CD4-positive, alpha-beta T cell treated with Interleukin-15 for 4 hours (primary cell): ENCODE data around the gene CFH.
"Not testable (repeated sequence)": the region's sequence is repeated elsewhere in the genome, so short reads cannot be mapped to it uniquely, and the experiment has no call there.

Experiments
- DNase-seq: peaks from one replicate; pipeline ENCODE4 v3.0.0-alpha.2; 2020; ENCODE audit warnings: low spot score

The CFH gene

DNA sequence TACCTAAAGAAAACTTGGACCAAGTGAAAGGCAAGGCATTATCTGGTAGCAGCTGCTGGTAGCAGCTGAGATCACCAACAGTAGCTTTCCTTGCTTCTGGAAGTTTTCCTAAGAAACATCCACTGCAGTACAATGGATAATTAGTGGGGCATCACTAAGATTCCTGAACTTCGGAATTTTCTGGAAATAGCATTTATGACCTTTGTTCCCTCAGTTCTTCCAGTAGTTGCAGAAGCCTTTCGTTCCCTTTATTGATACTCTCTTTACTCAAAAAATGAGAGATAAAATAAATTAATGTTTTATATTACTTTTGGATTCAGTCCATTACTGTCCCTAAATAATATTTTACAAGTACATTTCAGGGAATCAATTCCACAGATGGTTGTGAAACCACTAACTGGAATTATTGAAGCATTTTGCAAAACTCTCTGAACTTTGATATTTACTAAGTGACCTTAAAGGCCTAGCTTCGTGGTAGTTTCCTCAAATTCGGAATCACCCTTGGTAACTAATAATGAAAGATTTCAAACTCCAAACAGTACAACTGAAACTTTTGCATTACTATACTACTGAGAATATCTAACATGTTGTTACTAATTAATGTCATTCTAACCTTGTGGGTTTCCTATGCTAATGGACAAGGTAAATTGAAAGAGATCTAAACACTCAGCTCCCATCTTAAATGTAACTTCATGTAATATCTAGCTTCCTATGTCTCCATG, 113.3 kb downstream of the CFH start:
- not testable (repeated sequence) for DNase-seq

DNA sequence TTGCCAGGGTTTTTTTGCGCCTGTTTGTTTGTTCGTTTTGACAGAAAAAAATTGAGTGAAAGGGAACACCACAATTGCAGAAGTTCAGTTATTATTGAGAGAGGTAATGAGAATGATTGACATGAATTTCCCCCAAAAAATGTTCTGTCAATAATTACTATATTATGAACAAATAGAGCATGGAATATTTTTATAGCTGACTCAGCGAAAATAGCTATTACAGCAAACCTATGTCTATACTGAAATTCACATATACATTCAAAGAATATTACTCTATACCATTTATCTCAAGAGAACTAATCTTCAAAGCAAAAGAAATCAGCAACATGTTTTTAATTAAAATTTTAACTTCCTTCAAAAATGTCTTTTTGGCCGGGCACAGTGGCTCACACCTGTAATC, 118.0 kb downstream of the CFH start:
- DNase-seq: not testable (repeated sequence)

DNA sequence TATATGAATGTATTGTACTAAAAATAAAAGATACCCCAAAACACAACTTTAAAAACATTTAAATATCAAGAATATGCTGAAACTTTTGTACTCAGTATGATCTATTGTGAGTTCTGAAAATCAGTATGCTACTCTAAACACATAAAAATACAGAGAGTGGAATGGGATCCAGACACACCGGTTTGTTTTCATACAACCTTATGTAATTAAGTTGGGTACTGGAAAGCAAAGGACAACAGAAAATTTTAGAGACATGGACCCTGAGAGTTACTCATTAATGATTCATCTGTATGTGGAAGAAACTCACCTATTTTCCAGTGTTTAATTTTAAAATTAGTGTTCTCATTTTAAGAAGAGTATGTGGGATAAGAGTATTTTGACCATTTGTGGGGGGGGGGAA, 121.9 kb downstream of the CFH start:
- DNase-seq: no peak

DNA sequence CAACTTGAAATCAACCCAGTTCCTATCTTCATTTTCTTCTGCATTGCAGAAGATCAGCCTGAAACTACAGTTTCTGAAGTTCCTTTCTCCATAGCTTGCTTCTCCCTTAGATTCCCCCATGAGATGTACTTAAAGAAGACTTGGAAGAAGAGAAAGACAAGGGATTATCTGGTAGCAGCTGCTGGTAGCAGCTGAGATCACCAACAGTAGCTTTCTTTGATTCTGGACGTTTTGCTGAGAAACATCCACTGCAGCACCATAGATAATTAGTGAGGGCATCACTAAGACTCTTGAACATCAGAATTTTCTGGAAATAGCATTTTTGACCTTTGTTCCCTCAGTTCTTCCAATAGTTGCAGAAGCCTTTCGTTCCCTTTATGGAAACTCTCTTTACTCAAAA, 122.3 kb downstream of the CFH start:
- DNase-seq: no peak

DNA sequence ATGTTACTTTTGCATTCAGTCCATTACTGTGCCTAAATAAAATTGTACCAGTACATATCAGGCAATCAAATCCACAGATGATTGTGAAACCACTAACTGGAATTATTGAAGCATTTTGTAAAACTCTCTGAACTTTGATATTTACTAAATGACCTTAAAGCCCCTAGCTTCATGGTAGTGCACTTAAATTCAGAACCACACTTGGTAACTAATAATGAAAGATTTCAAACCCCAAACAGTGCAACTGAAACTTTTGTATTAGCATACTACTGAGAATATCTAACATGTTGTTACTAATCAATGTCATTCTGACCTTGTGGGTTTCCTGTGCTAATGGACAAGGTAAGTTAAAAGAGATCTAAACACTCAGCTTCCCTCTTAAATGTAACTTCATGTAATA, 122.8 kb downstream of the CFH start, which contains the start of gene CFHR3:
Gene CFHR3, plus strand, starts transcription at position 238 of the 400 bp plus-strand sequence. Its CDS starts 47 bp downstream, at position 285.
- no peak for DNase-seq

DNA sequence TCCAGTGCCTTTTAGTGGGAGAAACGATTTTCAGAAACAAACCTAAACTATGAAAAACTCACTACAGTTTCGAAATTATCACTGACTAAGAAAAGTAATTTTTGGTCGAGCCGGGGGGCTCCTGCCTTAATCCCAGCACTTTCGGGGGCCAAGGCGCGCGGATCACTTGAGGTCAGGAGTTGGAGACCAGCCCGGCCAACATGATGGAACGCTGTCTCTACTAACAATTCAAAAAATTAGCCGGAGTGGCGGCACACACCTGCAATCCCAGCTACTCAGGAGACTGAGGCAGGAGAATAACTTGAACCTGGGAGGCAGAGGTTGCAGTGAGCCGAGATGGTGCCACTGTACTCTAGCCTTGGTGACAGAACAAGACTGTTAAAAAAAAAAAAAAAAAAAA, 125.8 kb downstream of the CFH start:
- DNase-seq: no peak

DNA sequence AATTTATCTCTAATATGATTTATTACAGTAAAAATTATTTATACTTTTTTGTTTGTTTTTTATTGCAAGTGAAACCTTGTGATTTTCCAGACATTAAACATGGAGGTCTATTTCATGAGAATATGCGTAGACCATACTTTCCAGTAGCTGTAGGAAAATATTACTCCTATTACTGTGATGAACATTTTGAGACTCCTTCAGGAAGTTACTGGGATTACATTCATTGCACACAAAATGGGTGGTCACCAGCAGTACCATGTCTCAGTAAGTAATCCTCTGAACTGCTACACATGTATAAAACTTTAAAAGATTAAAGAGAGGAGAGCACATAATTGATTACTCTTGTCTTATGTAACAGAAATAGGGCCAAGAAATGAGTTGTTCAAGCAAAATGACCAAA, 127.2 kb downstream of the CFH start:
- no peak for DNase-seq

DNA sequence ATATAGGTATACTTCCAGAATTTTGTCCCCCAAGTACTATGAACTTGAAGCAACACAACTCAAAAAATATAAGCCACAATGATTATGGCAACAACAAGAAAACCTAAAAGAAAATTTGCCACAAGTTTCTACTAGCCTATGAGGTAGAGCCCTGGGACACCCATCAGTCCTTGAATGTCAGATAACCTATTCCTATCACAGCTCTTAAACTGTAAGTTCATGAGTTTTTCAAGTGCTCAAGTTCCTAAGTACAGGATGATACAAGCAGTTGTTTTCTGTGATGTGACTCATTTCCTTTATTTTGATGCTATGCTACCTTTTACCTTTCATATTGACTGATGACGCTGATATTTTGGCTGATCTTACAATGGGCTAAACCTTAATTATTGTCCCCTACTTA, 139.4 kb downstream of the CFH start:
- DNase-seq: not testable (repeated sequence)

DNA sequence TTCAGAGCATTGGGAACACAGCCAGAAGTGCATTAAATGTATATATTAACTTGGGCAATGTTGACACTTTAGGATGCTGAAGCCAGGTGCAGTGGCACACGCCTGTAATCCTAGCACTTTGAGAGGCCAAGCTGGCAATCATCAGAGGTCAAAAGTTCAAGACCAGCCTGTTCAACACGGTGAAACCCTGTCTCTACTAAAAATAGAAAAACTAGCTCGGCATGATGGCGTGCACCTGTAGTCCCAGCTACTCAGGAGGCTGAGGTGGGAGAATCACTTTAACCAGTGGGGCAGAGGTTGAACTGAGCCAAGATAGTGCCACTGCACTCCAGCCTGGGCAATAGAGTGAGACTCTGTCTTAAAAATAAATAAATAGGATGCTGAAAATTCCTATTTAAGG, 142.3 kb downstream of the CFH start:
- not testable (repeated sequence) for DNase-seq
